ENCODE measurements around the gene C19orf73.
"Not testable (repeated sequence)": the region's sequence is repeated elsewhere in the genome, so short reads cannot be mapped to it uniquely, and the experiment has no call there.

Gene C19orf73

GRCh38 chr19:49121841-49122240, 2.9 kb upstream of the C19orf73 start:
- DNase-seq (ENCODE audit: low spot score): not testable (repeated sequence)

GRCh38 chr19:49120868-49121267, 1.9 kb upstream of the C19orf73 start:
- no peak for DNase-seq (ENCODE audit: low spot score)

GRCh38 chr19:49120325-49120683, 1.4 kb upstream of the C19orf73 start:
- DNase-seq (ENCODE audit: low spot score): no peak

GRCh38 chr19:49119411-49120324, 725 bp upstream of the C19orf73 start, which contains the start of gene PPFIA3:
Gene PPFIA3 (plus strand): TSS chr19:49119544. CDS start chr19:49127874, 8,330 bp downstream.
- no peak for DNase-seq (ENCODE audit: low spot score)

GRCh38 chr19:49117677-49118564, 1.0 kb downstream of the C19orf73 start:
- no peak for DNase-seq (ENCODE audit: low spot score)

DNA sequence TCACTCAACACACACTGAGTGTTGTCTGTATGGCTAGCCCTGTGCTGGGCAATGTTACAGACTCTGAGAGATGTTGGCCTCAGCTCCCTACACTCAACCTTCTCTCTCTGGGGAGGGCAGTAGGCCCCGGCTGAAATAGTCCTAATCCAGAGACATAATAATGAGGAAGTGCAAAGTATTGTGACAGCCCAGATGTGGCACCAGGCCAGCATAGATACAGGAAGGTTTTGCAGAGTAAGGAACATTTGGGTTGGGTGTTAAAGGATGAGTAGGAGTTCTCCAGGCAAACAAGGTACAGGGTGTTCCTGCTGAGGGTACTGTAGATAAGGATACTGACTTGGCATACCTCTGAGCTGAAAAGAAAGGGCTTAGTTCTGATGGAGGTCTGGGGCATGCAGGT, 2.4 kb downstream of the C19orf73 start:
- no peak for DNase-seq (ENCODE audit: low spot score)

DNA sequence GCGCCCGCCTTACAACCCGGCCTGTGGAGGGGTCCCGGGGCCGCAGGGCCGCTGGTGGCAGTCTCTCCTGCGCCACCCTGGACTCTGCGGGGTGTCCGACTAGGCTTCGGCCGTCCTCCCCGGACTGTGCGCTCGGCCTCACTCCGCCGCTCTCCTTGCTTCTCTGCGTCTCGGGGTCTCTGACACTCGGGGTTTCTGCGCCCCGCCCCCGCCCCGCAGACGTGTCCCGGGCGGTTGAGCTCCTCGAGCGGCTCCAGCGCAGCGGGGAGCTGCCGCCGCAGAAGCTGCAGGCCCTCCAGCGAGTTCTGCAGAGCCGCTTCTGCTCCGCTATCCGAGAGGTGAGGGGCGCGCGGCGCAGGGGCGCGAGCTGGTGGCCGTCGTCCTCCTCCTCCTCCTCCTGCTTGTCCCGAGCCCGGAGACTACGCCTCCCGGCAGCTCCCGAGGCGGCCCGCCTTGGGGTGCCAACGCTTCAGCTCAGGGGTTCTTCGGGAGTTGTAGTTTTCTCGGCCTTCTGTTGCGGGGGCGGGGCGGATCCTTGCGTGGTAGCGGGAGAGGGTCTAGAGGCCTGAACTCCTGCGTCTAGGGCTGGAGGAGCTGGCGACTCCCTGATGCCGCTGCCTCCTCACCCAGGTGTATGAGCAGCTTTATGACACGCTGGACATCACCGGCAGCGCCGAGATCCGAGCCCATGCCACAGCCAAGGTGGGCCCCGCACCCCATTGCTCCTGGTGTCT, 4.1 kb downstream of the C19orf73 start:
- no peak for DNase-seq (ENCODE audit: low spot score)

DNA sequence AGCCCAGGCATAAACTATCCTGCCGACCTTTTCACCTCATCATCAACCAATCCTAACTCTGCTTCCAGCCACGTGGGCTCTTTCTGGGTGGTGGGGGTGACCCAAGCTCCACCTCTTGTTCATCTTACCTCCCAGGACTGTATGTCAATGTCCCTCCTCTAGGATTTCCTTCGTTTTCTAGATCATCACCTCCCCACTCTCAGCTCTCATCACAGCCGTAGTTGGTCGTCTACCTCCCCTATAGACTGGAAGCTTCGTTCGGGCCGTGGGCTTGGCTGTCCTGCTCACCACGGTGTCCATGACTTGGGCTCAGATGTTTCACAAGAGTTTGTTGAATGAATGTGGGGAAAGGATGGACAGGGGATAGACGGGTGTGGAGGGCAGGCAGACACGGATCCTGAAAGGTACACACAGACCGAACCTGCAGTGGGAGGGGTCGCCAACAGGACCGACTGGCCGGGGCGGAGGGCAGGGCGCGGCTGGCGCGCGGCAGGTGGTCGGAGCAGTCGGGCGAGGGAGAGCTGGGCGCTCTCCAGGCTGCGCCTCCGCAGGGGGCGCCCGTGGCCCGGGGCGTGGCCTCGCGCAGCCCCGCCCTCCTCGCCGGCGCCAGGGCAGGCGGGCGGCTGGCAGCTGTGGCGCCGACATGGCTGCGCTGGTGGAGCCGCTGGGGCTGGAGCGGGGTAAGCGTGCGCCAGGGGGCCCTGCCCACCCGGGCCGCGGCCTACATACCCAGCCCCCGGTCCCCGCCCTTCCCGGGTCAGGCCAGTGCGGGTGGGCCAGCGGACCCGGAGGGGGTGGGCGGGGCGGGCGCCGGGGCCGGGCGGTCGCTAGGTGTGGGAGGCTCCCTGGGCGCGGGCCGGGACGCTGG, 4.9 kb downstream of the C19orf73 start, which contains the start of gene LIN7B:
TSS of gene LIN7B (plus strand) at position 609 of the 868 bp plus-strand sequence. CDS start at position 644, 35 bp downstream.
- peak; percentile 64 for DNase-seq (ENCODE audit: low spot score)

- DNase-seq (ENCODE audit: low spot score): no peak
Measured at GRCh38 chr19:49111218-49111998, 7.5 kb downstream of the C19orf73 start.

DNA sequence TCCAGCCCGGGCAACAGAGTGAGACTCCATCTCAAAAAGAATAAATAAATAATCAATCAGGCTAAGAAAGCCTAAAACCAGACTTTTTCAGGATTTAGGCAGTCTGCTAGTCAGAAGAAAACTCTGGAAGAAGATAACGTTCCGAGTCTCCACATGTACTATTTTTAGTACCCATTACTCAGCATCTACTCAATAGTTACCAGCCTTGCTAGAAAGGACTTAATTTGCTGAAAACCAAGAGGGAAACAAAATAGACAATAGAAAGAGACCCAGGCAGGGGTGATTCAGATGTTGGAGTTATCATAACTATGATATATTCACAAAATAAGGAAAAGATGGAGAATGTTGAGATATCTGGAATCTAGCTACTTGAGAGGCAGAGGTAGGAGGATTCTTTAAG, 8.4 kb downstream of the C19orf73 start:
- no peak for DNase-seq (ENCODE audit: low spot score)

DNA sequence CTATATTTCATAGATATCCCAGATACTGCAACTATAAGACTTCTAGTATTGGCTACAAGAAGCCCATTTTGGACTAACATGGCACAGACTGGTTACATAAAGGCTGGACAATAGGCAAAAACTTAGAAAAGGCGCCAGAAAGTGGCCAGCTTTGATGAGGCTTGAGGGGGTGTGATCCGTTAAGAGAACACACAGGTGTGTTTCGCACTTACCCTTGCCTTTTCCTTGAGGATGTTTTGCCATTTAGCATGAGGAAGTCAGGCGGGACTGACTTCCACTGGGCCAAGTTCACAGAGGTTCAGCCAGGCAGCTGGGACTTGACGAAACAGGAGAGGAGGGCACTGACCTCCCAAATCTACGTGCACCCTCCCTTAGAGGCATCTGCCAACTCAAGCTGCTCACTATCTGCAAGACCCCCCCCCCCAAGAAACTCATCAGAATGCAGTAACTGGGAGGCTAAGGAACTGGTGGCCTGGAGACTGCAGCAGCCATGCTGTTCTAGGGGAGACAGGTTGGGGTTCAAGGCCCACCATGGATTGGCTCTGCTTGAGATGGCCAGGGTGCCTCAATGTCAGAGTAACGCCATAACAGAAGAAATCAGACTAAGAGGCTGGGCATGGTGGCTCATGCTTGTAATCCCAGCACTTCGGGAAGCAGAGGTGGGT, 9.2 kb downstream of the C19orf73 start:
- no peak for DNase-seq (ENCODE audit: low spot score)

- DNase-seq (ENCODE audit: low spot score): no peak
Measured at GRCh38 chr19:49109051-49109450, 9.9 kb downstream of the C19orf73 start.

GRCh38 chr19:49107625-49108459, 11.1 kb downstream of the C19orf73 start:
- no peak for DNase-seq (ENCODE audit: low spot score)

DNA sequence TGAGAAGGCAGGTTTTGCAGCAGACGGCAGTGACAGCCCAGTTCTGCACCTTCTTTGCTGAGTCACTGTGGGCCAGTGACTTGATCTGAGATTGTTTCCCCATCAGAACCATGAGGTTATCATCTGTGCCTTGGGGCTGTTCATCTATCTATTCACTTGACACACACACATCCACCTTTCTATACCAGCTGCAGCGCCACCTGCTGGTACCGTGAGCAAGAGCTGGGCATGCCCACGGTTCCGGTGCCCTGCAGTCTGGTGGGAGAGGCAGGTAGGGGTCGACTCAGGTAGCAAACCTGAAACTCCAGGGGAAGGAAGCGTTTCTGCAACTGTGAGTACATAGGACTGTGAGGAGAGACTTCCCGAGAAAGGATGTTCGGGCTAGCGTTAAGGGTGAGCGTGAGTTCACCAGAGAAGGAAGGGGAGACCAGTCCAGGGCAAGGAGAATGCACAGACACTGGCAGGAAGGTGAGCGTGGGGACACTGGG, 12.3 kb downstream of the C19orf73 start:
- no peak for DNase-seq (ENCODE audit: low spot score)

GRCh38 chr19:49104229-49104864, 14.6 kb downstream of the C19orf73 start:
- DNase-seq (ENCODE audit: low spot score): no peak

DNA sequence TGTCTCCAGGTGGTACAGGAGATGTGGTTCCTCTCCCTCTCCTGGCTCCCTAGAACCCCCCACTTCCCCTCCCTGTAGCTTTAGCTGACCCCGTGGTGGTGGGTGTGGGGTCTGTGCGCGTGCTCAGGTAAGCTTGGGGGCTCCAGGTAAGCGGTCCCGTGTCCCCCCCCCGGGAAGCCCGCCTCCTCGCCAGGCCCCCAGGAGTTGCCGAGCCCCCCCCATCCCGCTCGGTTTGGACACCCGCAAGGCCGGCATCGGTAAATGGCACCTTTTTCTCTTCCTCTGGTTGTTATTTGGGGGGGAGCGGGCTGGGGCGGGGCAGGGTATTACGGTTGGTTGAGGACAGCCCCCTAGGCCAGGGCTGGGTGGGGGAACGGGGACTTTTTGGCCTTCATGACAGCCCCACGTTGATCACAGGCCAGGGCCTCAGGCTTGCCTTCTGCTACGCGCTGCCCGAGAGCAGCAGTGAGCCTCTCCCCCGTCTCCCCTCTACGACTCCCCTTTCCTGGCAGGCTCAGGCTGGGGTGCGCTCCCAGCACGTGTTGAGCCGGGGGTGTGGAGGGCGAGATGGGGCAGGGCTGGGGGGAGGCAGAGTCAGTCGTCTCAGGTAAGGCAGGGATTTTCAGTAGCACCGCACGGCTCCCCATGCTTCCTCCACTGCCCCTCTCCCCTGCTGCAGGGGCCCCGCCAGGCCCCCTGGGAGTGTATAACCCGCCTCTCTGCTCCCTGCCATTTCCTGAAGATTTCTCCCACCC, 15.4 kb downstream of the C19orf73 start:
- no peak for DNase-seq (ENCODE audit: low spot score)

DNA sequence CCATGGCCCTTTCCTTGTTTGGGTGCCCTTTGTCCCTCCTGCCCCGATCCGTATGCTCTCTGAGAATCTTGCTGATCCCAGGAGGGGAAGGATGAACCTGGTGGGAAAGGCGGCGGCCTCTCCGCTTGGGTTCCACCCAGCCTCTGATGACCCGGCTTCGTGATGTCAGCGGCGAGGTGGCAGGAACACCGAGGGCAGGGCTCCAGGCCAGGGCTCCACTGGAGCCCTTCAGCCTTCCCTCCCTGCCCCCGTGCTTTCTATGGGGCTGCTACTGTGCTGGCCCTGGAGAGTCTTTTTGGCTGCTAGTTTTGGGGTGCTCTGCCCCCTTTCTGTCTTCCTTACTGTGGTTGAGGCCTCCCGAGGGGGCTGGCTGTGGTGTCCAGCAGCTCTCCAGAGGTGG, 16.6 kb downstream of the C19orf73 start:
- no peak for DNase-seq (ENCODE audit: low spot score)

Measured in COLO829 (cell line).